ENCODE measurements around the gene ACOT2. TPM values are rescaled to one million over a fixed set of nuclear protein-coding genes. Genes with fewer than 3 reads are reported as not detected.

Gene ACOT2
- total RNA-seq, 4 donors from 2014 or later, result 10.1 to 76.3 (median 53.6) TPM

DNA sequence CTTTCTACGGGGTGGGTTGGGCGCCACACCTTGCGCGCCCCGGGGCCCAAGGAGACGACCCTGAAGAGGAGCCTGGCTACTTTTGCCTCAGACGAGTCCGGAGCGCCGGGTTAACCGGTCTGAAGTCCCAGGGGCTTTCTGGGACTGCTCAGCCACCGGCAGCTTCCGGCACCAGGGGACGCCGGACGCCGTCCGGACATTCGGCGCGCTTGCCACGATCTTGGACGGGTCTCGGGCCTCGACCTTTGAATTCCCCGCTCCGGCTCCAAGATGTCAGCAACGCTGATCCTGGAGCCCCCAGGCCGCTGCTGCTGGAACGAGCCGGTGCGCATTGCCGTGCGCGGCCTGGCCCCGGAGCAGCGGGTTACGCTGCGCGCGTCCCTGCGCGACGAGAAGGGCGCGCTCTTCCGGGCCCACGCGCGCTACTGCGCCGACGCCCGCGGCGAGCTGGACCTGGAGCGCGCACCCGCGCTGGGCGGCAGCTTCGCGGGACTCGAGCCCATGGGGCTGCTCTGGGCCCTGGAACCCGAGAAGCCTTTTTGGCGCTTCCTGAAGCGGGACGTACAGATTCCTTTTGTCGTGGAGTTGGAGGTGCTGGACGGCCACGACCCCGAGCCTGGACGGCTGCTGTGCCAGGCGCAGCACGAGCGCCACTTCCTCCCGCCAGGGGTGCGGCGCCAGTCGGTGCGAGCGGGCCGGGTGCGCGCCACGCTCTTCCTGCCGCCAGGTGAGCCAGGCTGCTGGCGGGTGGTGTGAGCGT lies 22.9 kb downstream of the ACOT2 start, which contains the start of gene ACOT4:
TSS of gene ACOT4 (plus strand) at position 184 of the 760 bp plus-strand sequence. CDS start at position 271, 87 bp downstream.
- WGBS, 2 donors (ENCODE audit: low coverage in 1 of 2), result 3 to 7% methylated on average over 6 to 43 of the region's 89 CpGs

DNA sequence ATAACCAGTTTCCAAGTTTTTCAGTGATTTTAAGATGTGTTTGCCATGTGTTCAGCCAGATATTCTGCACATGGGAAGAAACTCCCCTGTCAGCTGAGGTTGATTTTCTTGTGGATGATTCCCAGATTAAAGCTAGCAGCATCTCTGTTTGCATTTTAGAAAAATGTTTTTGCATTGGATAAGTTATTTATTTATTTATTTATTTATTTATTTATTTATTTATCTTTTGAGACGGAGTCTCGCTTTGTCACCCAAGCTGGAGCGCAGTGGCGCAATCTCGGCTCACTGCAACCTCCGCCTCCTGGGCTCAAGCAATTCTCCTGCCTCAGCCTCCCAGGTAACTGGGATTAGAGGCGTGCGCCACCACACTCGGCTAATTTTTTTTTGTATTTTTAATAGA lies 25.5 kb downstream of the ACOT2 start:
- in situ Hi-C loops (cut with MboI; ENCODE audit: low pct_ligation_motif_present in 1 of 4, low pct_unique_long_range_greater_than_20kb in 1 of 4, low sequenced_read_pairs in 3 of 4) (no loop called here), intact Hi-C loops (cut with DNase I; ENCODE audit: low total_unique reads) (no loop called here)
- no peak overlapping the region for H3K4me3 ChIP-seq
- TF ChIP-seq POLR2A (IDR thresholded peaks at IDR 0.05) (no peak), EP300 (IDR thresholded peaks at IDR 0.05; ENCODE audit: low read depth) (no peak), POLR2AphosphoS5 (IDR thresholded peaks at IDR 0.05) (no peak)
- TF ChIP-seq, protein P1, sequence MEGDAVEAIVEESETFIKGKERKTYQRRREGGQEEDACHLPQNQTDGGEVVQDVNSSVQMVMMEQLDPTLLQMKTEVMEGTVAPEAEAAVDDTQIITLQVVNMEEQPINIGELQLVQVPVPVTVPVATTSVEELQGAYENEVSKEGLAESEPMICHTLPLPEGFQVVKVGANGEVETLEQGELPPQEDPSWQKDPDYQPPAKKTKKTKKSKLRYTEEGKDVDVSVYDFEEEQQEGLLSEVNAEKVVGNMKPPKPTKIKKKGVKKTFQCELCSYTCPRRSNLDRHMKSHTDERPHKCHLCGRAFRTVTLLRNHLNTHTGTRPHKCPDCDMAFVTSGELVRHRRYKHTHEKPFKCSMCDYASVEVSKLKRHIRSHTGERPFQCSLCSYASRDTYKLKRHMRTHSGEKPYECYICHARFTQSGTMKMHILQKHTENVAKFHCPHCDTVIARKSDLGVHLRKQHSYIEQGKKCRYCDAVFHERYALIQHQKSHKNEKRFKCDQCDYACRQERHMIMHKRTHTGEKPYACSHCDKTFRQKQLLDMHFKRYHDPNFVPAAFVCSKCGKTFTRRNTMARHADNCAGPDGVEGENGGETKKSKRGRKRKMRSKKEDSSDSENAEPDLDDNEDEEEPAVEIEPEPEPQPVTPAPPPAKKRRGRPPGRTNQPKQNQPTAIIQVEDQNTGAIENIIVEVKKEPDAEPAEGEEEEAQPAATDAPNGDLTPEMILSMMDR (IDR thresholded peaks at IDR 0.05), result no peak
- H3K27me3 ChIP-seq, result no peaks in the 10 kb centered on the region
- H3K27ac ChIP-seq, result no peak overlapping the region
- DNase-seq, result no peak
- peaks cover 0 to 15% (median 5%) of the 10 kb centered on the region in 4 donors for H3K4me1 ChIP-seq
- H3K9me3 ChIP-seq, result no peaks in the 10 kb centered on the region
- no peaks in the 10 kb centered on the region for H3K36me3 ChIP-seq
- WGBS, 2 donors (ENCODE audit: low coverage in 1 of 2), result 92 to 95% methylated on average over 8 to 9 of the region's 9 CpGs

More for the DNA sequence above, 22.9 kb downstream of the ACOT2 start, which contains the start of gene ACOT4:
- TF ChIP-seq, protein P1 (IDR thresholded peaks at IDR 0.05), result peak; percentile 20 to 72 (median 33)
- TF ChIP-seq POLR2AphosphoS5 (IDR thresholded peaks at IDR 0.05), result no peak
- Histone ChIP-seq H3K36me3 (no peaks in the 10 kb centered on the region), H3K4me1 (peaks cover 0 to 15% (median 5%) of the 10 kb centered on the region in 4 donors), H3K9me3 (no peaks in the 10 kb centered on the region), H3K27ac (peak within 1 kb of the TSS; percentile 44 to 69 (median 60)), H3K4me3 (peak within 1 kb of the TSS; percentile 53 to 83 (median 66)), H3K27me3 (no peaks in the 10 kb centered on the region)
- intact Hi-C loops (cut with DNase I; ENCODE audit: low total_unique reads), result no loop called here
- in situ Hi-C loops (cut with MboI; ENCODE audit: low pct_ligation_motif_present in 1 of 4, low pct_unique_long_range_greater_than_20kb in 1 of 4, low sequenced_read_pairs in 3 of 4), result no loop called here
- DNase-seq, result peak; percentile 56

DNA sequence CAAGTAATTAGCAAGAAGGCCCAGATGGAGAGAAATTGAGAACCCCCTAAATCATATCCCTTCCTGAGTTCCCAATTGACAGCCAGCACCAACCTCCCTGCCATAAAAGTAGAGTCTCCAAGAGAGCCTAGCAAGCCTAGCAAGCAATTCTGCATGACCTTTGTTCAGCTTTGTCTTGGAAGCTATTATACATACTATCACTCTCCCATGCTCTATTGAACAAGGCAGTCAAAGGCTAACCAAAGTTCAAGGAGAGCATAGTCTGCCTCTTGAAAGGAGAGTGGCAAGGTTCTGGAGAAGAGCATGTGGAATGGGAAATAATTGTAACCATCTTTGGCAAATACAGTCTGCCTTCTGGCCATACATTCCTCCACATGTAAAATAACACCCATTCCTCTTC lies 30.5 kb downstream of the ACOT2 start:
- in situ Hi-C loops (cut with MboI; ENCODE audit: low pct_ligation_motif_present in 1 of 4, low pct_unique_long_range_greater_than_20kb in 1 of 4, low sequenced_read_pairs in 3 of 4) (no loop called here), intact Hi-C loops (cut with DNase I; ENCODE audit: low total_unique reads) (no loop called here)
- no peak for DNase-seq

DNA sequence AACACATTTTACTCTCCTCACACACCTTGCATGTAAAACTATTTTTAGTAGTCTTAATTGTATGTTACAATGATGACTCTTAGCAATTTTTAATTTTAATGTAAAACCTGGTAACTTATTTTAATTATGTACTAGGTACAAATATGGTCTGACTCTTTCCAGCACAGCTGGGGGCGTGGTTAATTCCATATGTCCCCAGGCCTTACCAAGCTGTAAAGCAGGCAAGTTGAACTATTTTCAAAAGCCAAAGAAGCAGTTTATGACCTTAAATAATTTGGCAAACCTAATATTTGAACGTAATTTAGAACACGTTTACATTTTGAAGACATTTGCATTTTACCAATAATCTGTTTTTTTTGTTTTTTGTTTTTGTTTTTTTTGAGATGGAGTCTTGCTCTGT lies 34.0 kb downstream of the ACOT2 start:
- H3K27me3 ChIP-seq, result no peaks in the 10 kb centered on the region
- H3K27ac ChIP-seq, result no peak overlapping the region
- DNase-seq, result no peak
- 80 to 83% methylated on average over 3 of the region's 3 CpGs for WGBS, 2 donors (ENCODE audit: low coverage in 1 of 2)
- H3K36me3 ChIP-seq, result no peaks in the 10 kb centered on the region
- in situ Hi-C loops (cut with MboI; ENCODE audit: low pct_ligation_motif_present in 1 of 4, low pct_unique_long_range_greater_than_20kb in 1 of 4, low sequenced_read_pairs in 3 of 4), result no loop called here
- TF ChIP-seq, protein P1 (IDR thresholded peaks at IDR 0.05), result no peak
- TF ChIP-seq POLR2A (IDR thresholded peaks at IDR 0.05), result no peak
- no peak for TF ChIP-seq POLR2AphosphoS5 (IDR thresholded peaks at IDR 0.05)
- TF ChIP-seq EP300 (IDR thresholded peaks at IDR 0.05; ENCODE audit: low read depth), result no peak
- intact Hi-C loops (cut with DNase I; ENCODE audit: low total_unique reads), result no loop called here
- H3K4me1 ChIP-seq, result no peaks in the 10 kb centered on the region
- H3K4me3 ChIP-seq, result no peak overlapping the region
- no peaks in the 10 kb centered on the region for H3K9me3 ChIP-seq

More for the DNA sequence above, 30.5 kb downstream of the ACOT2 start:
- Histone ChIP-seq H3K4me1 (no peaks in the 10 kb centered on the region), H3K4me3 (no peak overlapping the region), H3K27ac (no peak overlapping the region), H3K9me3 (no peaks in the 10 kb centered on the region), H3K27me3 (no peaks in the 10 kb centered on the region), H3K36me3 (no peaks in the 10 kb centered on the region)
- TF ChIP-seq, protein P1 (IDR thresholded peaks at IDR 0.05), result no peak
- TF ChIP-seq POLR2A (IDR thresholded peaks at IDR 0.05), result no peak
- no peak for TF ChIP-seq EP300 (IDR thresholded peaks at IDR 0.05; ENCODE audit: low read depth)

Measured in transverse colon (tissue), 4 donors.